ENCODE results near the gene SUSD2.
"Not testable (repeated sequence)": the region's sequence is repeated elsewhere in the genome, so short reads cannot be mapped to it uniquely, and the experiment has no call there.

The SUSD2 gene

DNA sequence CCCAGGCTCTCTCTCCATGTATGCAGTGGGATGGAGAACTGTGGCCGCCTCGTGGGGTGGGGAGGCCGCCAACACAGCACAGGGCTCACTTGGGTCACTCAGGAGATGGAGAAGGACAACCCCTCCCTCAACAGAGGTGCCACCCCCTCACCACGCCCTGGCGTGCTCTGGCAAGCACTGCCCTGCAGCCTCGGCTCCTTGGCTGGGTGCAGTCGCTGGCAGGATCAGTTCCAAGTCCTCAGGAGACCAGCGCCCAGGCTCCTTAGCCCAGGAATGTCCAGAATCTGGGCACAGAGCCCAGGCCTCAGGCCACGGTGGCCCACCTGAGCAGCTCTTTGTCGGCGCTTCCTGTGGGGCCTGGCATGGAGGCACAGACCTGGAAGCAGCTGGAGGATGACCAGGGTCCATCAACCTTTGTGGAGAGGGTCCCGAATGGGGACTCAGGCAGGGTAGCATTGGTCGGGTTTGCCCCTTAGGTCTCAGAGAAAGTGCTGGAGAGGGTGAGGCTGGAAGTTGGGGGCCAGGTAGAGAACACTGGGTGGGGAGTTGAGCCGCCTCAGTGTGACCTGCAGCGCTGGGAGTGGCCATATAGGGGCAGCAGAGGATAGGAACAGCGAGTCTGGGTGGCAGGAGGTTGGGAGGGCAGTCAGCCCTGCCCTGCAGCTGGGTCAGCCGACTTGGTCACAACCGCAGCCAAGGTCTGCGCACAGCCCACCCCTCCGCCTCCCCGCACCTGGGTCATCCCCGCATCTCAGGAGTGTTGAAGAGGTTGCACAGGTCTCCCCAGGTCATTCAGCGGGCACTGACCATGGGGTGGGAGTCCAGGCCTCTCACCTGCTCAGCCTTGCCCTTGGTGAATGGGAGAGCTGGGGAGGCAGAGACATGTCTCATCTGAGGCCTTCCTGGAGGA lies 8.2 kb downstream of the SUSD2 start:
- DNase-seq, result peak; percentile 10

DNA sequence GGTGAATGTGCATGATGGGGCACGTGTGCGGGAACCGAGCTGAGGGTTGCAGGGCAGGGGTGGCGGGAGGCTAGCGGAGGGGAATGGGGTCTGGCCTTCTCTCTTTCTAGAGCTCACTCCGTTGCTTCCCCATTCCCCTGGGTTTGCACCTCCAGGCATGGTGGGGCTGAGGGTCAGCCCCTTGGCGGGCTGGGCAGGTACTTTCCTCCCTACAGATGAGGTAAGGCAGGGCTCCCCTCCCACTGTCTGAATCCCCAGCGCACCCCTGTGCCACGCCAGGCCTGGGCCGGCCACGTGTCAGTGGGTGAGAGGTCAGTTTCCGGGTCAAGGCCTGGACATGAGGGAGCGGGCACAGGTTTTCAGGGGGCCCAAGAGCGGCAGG lies 8.9 kb downstream of the SUSD2 start:
- no peak for DNase-seq

DNA sequence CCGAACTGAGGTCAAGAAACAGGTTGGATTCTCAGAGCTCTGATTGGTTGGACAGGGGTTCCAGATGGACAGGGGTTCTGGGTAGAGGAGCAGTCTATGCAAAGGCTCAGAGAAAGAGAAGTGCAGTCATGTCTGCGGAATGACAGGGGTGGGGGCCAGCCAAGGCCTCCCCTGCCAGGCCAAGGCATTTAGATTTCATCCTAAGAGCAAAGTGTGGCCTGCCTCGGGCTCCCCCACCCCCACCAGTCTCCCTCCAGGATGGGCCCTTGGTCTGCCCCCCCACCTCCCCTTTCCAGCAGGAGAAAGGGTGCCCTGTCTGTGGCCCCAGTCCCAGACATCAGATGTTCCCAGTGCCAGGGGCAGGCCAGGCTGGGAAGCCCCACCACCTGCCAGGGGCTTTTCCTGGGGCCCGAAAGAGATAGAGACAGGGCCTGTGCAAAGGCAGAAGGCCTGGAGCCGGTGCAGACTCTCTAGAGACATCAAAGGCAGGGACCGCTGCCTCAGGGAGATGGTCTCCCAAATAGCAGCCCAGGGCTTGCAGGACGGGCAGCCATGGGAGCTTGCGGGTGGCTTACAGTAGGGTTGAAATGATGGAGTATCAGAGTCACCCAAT lies 9.4 kb downstream of the SUSD2 start:
- no peak for DNase-seq

DNA sequence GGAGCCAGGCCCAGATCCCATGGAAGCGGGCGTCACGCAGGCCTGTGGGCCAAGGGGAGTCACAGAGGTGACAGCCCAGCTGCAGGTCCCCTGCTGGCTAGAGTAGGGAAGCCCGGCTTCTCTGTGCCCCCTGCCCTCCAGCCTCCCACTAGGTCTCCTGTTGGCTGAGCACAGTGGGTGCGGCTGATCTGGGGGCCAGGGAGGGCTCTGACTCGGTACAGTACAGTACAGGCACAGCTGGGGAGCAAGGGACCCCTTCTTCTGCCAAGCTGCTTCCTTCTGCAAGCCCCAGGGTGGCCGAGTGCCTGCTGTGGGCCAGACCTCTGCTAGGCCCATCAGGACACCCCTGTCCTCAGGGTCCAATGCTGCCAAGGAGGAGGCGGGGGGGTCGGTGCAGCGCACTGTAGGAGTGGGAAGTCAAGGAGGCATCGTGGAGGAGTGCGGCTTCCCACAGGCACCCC lies 10.1 kb downstream of the SUSD2 start:
- no peak for DNase-seq

DNA sequence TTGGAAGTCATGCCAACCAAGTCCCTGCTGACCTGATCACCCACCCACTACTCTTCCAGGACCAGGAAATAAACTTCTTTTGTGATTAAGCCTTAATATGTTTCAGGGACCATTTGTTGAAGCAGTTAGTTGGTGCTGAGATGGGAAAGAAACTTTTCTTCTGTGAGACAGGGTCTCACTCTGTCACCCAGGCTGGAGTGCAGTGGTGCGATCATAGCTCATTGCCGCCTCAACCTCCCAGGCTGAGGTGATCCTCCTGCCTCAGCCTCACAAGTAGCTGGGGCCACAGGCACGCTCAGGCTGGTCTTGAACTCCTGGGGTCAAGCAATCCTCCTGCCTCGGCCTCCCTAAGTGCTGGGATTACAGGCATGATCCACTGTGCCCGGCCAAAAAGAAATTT lies 10.6 kb downstream of the SUSD2 start:
- DNase-seq, result no peak

DNA sequence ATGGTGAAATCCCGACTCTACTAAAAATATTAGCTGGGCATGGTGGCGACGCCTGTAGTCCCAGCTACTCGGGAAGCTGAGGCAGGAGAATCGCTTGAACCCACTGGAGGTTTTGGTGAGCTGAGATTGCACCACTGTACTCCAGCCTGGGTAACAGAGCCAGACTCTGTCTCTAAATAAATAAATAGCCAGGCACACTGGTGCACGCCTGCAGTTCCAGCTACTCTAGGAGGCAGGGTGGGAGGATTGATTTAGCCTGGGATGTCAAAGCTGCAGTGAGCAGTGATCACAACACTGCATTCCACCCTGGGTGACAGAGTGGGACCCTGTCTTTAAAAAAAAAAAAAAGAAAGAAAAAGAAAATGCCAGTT lies 17.4 kb downstream of the SUSD2 start:
- DNase-seq, result no peak

DNA sequence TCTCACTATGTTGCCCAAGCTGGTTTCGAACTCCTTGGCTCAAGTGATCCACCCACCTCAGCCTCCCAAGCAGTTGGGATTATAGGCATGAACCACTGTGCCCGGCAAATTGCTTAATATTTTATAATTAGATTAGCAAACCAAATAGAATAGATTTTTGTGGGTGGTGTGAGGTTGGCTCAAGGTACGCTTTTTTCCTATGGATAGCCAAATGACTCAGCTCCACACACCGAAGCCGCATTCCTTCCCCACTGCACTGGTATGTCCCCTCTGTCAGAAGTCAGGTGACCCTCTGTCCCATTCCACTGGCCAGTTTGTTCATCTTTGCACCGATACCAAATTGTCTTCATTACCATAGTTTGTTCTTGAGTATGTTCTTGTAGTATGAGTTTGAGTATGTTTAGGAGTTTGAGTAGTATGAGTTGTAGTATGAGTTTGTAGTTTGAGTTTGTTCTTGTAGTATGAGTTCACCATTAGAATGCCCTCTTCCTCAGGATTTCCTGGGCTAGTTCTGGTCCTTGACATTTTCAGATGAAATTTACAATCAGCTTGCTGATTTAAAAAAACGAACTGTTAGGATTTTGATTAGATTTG lies 19.4 kb downstream of the SUSD2 start:
- no peak for DNase-seq

DNA sequence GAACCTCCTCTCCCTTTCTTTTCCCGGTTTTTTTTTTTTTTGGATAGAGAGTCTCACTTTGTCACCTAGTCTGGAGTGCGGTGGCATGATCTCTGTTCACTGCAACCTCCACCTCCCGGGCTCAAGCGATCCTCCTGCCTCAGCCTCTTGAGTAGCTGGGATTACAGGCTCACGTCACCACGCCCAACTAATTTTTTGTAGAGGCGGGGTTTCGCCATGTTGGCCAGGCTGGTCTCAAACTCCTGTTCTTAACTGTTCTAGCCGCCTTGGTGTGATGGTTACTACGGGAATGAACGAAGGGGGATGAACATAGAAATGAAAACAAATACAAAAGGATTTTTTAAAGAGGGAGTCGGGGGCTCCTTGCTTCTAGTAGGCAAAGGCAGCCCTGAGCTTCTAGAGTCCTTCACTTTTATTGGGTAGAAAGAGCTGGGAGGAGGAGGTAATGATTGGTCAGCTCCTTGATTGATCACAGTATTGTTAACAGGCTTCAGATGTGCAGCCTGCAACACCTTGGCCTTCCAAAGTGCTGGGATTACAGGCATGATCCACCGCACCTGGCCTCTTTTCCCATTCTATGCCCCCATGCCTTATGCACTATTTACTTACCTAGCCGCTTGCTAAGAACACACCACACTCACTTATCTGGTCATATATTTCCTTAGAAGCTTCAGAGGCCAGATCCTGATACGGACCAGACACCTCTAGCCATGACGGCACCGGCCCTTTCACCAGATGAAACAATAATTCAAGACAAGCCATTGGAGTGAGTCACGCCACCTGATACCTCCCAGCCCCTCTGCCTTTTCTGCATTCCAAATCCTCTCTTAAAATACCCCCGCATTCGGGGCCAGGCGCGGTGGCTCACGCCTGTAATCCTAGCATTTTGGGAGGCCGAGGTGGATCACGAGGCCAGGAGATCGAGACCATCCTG lies 20.7 kb downstream of the SUSD2 start:
- DNase-seq, result no peak

DNA sequence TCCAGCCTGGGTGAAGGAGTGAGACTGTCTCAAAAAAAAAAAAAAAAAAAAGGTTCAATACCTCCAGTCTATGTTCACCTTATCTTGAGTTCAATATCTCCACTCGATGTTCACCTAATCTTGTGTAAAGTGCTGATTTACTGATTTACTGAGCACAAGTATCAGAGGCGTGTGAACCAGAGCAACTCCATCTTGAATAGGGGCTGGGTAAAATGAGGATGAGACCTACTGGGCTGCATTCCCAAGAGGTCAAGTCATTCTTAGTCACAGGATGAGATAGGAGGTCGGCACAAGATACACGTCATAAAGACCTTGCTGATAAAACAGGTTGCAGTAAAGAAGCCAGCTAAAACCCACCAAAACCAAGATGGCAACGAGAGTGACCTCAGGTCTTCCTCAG lies 22.6 kb downstream of the SUSD2 start:
- DNase-seq, result not testable (repeated sequence)

DNA sequence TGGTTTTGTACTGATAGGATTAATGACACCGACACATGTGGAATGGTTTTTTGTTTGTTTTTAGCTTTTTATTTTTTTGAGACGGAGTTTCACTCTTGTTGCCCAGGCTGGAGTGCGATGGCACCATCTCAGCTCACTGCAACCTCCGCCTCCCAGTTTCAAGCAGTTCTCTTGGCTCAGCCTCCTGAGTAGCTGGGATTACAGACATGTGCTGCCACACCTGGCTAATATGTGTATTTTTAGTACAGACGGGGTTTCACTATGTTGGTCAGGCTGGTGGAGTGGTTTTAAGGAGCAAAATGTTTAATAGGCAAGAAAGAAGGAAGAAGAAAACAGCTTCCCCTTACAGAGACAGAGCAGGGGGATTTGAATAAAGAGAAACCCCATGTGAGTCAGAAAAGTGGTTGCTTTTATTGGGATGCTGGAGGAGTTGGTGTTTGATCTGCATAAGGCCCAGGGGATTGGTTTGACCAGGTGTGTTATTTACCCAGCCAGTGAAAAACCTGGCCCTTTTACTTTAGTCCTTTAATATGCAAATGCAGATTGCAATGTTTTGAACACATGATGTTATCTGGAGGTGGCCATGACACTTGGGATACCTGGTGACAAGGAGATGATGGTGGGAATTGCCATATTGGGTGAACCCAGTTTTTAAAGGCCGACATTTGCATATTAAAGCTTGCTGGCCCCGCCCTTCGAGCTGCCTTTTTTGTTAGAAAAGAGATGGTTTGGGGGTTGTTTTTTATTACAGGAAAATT lies 24.3 kb downstream of the SUSD2 start:
- no peak for DNase-seq

DNA sequence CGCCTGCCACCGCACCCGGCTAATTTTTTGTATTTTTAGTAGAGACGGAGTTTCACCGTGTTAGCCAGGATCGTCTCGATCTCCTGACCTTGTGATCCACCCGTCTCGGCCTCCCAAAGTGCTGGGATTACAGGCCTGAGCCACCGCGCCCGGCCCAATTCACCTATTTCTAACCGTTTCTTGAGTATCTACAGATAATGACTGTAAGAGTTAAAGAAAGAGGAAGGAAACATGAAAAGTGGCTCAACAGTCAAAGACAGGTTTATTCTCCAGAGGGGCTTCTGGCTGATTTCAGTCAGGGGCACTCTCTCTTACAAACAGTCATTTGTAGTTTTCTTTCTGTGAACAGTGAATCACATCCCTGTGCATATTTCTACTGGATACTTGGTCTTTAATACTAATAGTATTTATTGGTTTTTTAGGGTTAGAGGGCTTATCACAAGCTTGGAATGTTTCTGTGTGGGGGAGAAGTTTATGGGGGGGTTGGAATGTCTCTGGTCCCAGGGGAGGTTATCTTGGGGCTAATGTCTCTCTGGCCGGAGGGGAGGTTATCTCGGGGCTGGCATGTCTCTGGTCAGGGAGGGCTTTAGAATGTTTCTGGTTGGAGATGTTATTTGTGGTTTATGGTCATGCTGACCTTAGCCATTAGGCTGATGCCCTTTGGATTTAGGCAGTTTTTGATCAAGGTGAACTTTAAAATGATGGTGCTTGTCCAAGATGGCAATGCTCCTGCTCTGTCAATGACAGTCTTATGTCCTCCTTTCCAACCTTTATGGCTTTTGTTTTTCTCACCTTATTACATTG lies 25.4 kb downstream of the SUSD2 start:
- DNase-seq, result not testable (repeated sequence)

DNA sequence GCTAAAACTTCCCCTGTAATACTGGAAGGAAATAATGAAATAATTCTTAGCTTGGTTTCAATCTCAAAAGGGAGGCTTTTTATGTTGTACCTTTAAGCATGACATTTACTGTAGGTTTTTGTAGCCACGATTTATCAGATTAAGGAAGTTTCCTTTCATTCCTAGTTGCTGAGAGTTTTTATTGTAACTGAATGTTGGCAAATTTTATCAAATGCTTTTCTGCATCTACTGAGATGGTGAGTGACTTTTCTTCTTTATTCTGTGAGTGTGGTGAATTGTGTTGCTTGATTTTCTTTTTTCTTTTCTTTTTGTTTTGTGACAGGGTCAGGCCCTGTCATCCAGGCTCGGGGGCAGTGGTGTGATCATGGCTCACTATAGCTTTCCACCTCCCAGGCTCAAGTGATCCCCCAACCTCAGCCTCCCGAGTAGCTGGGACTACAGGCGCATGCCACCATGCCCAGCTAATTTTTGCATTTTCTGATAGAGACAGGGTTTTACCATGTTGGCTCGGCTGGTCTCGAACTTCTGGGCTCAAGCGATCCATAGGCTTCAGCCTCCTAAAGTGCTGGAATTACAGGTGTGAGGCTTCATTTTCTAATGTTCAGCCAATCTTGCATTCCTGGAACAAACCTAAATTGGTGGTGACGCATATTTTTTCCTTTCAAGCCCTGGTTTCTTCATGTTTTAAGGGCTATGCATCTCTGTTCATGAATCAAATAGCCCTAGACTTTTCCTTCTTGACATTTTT lies 26.2 kb downstream of the SUSD2 start:
- no peak for DNase-seq

DNA sequence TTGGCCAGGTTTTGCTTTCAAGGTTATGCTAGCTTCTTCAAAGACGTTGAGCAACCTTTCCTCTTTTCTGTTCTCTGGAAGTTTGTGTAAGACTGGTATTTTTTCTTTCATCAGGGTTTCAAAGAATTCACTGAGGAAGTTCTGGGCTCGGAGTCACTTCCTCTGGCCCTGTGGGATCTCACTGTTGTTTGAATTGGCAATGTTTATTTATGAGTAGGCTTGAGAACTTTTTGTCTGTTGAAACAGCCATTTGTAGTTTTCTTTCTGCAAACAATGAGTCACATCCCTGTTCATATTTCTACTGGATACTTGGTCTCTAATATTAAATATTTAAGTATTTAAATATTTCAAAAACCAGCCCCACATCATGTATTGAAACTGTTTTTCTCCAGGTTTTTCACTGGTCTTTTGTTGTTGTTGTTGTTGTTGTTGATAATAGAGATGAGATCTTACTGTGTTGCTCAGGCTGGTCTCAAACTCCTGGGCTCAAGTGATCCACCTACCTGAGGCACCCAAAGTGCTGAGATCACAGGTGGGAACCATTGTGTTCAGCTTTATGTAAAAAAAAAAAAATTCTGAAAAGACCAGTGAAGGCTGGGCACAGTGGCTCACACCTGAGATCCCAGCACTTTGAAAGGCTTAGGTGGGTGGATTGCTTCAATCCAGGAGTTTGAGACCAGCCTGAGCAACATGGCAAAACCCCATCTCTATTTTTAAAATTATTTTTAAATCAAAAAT lies 26.9 kb downstream of the SUSD2 start:
- peak; percentile 5 for DNase-seq

DNA sequence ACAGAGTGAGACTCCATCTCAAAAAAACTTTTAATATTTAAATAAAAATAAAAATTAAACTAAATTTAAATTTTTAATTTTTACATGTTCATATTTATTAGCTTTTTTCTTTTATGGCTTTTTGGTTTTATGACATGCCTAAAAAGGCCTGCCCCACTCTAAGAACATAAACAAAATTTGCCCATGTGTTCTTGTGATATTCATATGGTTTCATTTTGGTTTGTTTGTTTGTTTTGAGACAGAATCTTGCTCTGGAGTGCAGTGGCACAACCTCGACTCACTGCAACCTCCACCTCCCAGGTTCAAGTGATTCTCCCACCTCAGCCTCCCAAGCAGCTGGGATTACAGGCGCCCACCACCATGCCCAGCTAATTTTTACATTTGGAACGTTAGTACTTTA lies 27.7 kb downstream of the SUSD2 start:
- no peak for DNase-seq

DNA sequence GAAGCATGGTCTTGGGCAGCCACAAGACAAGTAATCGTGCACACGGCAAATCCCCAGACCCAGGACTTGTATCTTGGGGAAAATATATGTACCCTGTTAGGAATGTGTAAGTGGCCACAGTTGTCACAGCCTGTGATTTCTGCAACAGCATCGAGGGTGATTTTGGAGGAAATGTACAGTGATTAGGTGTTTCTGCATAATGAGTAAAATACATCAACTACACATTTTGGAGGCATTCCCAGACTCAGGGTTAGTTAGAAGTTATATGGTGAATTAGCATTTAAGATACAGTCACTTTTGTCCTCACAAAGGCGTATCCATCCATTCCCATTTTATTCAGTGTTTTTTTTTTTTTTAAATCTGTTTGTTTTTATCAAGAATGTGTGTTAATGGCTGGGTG lies 28.4 kb downstream of the SUSD2 start:
- no peak for DNase-seq

DNA sequence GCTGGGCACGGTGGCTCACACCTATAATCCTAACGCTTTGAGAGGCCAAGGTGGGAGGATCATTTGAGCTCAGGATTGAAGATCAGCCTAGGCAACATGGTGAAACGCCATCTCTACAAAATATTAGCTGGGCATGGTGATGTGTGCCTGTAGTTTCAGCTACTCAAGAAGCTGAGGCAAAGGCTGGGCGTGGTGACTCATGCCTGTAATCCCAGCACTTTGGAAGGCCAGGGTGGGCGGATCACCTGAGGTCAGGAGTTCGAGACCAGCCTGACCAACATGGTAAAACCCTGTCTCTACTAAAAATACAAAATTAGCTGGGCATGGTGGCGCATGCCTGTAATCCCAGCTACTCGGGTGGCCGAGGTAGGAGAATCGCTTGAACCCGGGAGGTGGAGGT lies 29.1 kb downstream of the SUSD2 start:
- DNase-seq, result not testable (repeated sequence)

DNA sequence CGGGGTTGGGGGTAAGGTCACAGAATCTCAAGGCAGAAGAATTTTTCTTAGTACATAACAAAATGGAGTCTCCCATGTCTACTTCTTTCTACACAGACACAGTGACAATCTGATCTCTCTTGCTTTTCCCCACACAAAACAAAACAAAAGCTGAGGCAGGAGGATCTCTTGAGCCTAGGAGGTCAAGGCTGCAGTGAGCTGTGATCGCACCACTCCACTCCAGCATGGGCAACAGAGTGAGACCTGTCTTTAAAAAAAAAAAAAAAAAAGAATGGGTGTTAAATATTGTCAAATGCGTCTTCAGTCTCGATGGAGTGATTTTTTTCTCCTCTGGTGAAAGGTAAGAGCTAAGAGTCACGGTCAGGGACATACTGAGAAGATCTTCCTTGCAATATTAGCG lies 30.4 kb downstream of the SUSD2 start:
- DNase-seq, result not testable (repeated sequence)

DNA sequence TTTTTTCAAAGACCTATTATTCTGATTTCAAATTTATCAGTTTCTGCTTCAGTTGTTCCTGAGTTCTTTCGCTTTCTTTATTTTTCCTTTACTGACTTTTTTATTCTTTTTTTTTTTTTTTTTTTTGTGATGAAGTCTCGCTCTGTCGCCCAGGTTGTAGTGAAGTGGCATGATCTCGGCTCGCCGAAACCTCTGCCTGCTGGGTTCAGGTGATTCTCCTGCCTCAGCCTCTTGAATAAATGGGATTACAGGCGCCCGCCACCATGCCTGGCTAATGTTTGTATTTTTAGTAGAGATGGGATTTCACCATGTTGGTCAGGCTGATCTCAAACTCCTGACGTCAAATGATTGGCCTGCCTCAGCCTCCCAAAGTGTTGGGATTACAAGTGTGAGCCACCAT lies 31.8 kb downstream of the SUSD2 start:
- not testable (repeated sequence) for DNase-seq

DNA sequence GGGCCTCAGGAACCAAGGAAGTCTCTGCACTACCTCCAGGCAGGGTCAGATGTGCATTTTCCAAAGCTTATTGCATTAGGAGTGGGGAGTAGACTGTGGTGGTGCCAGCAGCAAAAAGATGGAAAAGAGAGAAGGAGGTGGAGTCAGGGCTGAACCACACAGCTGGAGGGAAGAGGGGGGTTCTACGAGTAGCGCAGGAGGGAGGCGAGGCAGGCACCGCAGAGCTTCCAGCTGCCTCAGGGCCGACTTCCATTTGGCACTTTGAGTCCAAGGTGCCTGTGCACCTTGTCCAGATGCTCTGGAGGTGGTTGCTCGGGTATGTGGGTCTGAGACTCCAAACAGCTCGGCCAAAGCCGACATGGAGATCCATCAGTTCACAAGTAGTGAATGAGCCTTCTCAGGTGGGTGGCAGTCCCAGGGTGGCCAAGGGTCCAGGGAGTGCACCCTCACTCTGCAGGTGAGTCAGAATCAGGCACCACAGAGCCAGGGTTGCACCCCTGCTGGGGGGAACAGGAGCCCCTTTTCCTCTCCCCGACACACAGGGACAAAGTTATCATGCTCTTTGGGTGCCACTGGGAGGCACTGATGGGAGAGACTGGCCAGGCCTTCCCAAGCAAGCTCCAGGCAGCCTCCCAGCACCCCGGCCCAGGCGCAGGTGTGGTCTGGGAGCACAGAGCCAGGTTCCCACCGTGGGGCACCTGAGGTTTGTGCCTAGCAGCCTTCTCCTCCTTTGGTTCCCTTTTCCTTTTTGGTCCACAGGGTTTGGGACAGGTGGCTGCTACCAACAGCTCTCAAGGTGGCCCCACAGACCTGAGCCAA lies 33.4 kb downstream of the SUSD2 start:
- no peak for DNase-seq

All from NCI-H774 (cell line).